GM10248 (cell line): ENCODE results near the gene PCDHGB6.
"Not testable (repeated sequence)": the region's sequence is repeated elsewhere in the genome, so short reads cannot be mapped to it uniquely, and the experiment has no call there.

Experiments used
- CTCF ChIA-PET: fragments of 300-600 bp; sonication (Branson Sonifier 250); formaldehyde crosslinking; extraction: SDS; loops from one replicate; lab custom pipeline; 2021; ENCODE audit warnings: antibody characterized with exemption; lab: Yijun Ruan, JAX
- POLR2A ChIA-PET: fragments of 350-650 bp; sonication (Branson Sonifier 250); formaldehyde crosslinking; extraction: SDS; loops from one replicate; lab custom pipeline; 2020; ENCODE audit warnings: antibody characterized with exemption; lab: Yijun Ruan, JAX
- DNase-seq: peaks from one replicate; pipeline ENCODE4 v3.0.0; 2012; ENCODE audit errors: extremely low spot score
- TF ChIP-seq, protein P1 (sequence below): IDR thresholded peaks from 2 replicates; pipeline ENCODE4 v1.5.1; 2012; ENCODE audit warnings: mild to moderate bottlenecking, low read depth; ENCODE audit errors: extremely low read depth, missing control alignments, control extremely low read depth

PCDHGB6 gene

DNA sequence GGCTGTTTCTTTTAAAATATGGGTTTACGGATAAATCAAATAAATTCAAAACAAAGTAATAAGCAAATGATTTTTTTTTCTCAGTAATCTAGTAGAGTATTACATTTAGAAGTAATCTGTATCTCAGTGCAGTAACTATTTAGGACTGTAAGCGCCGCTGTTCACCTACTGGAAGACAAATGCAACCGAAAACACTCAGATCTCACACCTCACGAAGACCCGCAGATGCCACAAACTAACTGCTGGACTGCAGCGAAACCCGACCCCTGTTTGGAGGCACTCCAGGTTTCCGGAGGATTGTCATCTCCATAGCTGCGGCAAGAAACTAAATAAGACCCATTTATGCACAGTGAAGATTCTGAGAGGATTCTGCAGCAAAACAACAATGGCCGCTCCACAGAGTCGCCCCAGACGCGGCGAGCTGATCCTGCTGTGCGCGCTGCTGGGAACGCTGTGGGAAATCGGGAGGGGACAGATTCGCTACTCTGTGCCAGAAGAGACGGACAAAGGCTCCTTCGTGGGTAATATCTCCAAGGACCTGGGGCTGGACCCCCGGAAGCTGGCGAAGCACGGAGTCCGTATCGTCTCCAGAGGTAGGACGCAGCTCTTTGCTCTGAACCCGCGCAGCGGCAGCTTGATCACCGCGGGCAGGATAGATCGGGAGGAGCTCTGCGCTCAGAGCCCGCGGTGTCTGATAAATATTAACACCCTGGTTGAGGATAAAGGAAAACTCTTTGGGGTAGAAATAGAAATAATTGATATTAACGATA lies 15.2 kb upstream of the PCDHGB6 start, which contains the start of gene PCDHGA8:
Gene PCDHGA8, plus strand, starts transcription at position 205 of the 770 bp plus-strand sequence. Its CDS starts 181 bp downstream, at position 386.
- no peak for DNase-seq
- TF ChIP-seq, protein P1, sequence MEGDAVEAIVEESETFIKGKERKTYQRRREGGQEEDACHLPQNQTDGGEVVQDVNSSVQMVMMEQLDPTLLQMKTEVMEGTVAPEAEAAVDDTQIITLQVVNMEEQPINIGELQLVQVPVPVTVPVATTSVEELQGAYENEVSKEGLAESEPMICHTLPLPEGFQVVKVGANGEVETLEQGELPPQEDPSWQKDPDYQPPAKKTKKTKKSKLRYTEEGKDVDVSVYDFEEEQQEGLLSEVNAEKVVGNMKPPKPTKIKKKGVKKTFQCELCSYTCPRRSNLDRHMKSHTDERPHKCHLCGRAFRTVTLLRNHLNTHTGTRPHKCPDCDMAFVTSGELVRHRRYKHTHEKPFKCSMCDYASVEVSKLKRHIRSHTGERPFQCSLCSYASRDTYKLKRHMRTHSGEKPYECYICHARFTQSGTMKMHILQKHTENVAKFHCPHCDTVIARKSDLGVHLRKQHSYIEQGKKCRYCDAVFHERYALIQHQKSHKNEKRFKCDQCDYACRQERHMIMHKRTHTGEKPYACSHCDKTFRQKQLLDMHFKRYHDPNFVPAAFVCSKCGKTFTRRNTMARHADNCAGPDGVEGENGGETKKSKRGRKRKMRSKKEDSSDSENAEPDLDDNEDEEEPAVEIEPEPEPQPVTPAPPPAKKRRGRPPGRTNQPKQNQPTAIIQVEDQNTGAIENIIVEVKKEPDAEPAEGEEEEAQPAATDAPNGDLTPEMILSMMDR: no peak
- ChIA-PET CTCF (interaction anchor here (0.7 to 1.6 kb wide), 4 partner anchors 73 to 574 kb away, joined by 3 to 4 read pairs (median 3); no protein-coding TSS in a partner anchor), POLR2A (no interaction called here)

DNA sequence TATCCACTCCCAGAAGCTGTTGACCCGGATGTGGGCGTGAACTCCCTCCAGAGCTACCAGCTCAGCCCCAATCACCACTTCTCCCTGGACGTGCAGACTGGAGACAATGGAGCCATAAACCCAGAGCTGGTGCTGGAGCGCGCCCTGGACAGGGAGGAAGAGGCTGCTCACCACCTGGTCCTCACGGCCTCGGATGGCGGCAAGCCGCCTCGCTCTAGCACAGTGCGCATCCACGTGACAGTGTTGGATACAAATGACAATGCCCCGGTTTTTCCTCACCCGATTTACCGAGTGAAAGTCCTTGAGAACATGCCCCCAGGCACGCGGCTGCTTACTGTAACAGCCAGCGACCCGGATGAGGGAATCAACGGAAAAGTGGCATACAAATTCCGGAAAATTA lies 14.6 kb upstream of the PCDHGB6 start:
- CTCF ChIA-PET: interaction anchor here (0.7 to 1.2 kb wide), 3 partner anchors 165 to 575 kb away, joined by 3 read pairs; no protein-coding TSS in a partner anchor
- TF ChIP-seq, protein P1: no peak

DNA sequence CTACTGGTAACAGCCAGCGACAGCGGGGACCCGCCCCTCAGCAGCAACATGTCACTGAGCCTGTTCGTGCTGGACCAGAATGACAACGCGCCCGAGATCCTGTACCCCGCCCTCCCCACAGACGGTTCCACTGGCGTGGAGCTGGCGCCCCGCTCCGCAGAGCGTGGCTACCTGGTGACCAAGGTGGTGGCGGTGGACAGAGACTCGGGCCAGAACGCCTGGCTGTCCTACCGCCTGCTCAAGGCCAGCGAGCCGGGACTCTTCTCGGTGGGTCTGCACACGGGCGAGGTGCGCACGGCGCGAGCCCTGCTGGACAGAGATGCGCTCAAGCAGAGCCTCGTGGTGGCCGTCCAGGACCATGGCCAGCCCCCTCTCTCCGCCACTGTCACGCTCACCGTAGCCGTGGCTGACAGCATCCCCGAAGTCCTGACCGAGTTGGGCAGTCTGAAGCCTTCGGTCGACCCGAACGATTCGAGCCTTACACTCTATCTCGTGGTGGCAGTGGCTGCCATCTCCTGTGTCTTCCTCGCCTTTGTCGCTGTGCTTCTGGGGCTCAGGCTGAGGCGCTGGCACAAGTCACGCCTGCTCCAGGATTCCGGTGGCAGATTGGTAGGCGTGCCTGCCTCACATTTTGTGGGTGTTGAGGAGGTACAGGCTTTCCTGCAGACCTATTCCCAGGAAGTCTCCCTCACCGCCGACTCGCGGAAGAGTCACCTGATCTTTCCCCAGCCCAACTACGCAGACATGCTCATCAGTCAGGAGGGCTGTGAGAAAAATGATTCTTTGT lies 13.2 kb upstream of the PCDHGB6 start:
- CTCF ChIA-PET: interaction anchor here (0.7 to 2.9 kb wide), 4 partner anchors 13 to 75 kb away, joined by 3 to 7 read pairs (median 6); partner anchors contain the start of genes PCDHGB6 and TAF7
- POLR2A ChIA-PET, DNase-seq: not testable (repeated sequence)

More for the DNA sequence above, 14.6 kb upstream of the PCDHGB6 start:
- POLR2A ChIA-PET: no interaction called here
- no peak for DNase-seq

DNA sequence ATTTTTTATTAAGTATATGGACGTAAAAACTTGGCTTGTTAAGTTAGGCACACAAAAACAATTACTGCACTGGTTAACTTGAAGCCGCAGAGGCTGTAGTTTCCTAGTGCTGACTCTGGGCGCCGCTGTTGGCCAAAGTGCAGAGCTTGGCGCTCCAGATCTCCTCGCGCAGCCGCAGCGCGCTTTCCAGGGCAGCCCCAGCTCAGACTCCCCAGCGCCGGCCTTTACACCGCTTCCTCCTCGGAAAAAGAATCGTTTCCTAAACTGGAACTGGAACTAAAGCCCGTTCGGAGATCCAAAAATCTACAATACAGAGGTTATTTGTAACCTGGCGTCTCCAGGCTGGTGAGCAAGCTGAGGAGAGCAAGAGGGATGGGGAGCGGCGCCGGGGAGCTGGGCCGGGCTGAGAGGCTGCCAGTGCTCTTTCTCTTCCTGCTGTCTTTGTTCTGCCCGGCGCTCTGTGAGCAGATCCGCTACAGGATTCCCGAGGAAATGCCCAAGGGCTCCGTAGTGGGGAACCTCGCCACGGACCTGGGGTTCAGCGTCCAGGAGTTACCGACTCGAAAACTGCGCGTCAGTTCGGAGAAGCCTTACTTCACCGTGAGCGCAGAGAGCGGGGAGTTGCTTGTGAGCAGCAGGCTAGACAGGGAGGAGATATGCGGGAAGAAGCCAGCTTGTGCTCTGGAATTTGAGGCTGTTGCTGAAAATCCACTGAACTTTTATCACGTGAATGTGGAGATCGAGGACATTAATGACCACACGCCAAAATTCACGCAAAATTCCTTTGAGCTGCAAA lies 9.9 kb upstream of the PCDHGB6 start, which contains the start of gene PCDHGB5:
Gene PCDHGB5, plus strand, starts transcription at position 192 of the 796 bp plus-strand sequence. Its CDS starts 181 bp downstream, at position 373.
- POLR2A ChIA-PET: not testable (repeated sequence)
- CTCF ChIA-PET: interaction anchor here (0.7 to 2.9 kb wide), 7 partner anchors 10 to 169 kb away, joined by 3 to 15 read pairs (median 5); partner anchors contain the start of genes PCDHGA10, PCDHGA12, PCDHGB6 and PCDHGB7

DNA sequence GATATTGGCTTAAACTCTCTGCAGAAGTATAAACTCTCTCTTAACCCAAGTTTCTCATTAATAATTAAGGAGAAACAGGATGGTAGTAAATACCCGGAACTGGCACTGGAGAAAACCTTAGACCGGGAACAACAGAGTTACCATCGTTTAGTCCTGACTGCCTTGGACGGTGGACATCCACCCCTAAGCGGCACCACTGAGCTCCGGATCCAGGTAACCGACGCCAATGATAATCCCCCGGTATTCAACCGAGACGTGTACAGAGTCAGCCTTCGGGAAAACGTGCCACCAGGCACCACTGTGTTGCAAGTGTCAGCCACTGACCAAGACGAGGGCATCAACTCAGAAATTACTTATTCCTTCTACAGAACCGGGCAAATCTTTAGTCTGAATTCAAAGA lies 9.2 kb upstream of the PCDHGB6 start:
- ChIA-PET CTCF (interaction anchor here (1.0 kb wide), 1 partner anchor 19 kb away, joined by 3 read pairs; the partner anchor contains the start of gene PCDHGB7), POLR2A (no interaction called here)
- TF ChIP-seq, protein P1: no peak
- no peak for DNase-seq

More for the DNA sequence above, 9.9 kb upstream of the PCDHGB6 start, which contains the start of gene PCDHGB5:
- DNase-seq: peak; percentile 71
- TF ChIP-seq, protein P1: peak; percentile 40

DNA sequence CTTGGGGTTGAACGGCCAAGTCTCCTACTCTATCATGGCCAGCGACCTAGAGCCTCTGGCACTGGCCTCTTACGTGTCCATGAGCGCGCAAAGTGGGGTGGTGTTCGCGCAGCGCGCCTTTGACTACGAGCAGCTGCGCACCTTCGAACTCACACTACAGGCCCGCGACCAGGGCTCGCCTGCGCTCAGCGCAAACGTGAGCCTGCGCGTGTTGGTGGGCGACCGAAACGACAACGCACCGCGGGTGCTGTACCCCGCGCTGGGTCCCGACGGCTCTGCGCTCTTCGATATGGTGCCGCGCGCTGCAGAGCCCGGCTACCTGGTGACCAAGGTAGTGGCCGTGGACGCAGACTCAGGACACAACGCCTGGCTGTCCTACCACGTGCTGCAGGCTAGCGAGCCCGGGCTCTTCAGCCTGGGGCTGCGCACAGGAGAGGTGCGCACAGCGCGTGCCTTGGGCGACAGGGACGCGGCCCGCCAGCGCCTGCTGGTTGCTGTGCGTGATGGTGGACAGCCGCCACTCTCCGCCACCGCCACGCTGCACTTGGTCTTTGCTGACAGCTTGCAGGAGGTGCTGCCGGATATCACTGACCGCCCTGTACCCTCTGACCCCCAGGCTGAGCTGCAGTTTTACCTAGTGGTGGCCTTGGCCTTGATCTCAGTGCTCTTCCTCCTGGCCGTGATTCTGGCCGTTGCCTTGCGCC lies 8.1 kb upstream of the PCDHGB6 start:
- TF ChIP-seq, protein P1: no peak
- CTCF ChIA-PET: interaction anchor here (0.9 to 1.9 kb wide), 2 partner anchors 21 to 60 kb away, joined by 3 to 6 read pairs; partner anchors contain the start of gene PCDHGA11
- POLR2A ChIA-PET: no interaction called here

More for the DNA sequence above, 8.1 kb upstream of the PCDHGB6 start:
- DNase-seq: no peak
